VCaP (cell line): ENCODE results near the gene RGL3.
A peak's percentile ranks its signal among the peaks of the same experiment; 100 is the strongest.
"Not testable (repeated sequence)": the region's sequence is repeated elsewhere in the genome, so short reads cannot be mapped to it uniquely, and the experiment has no call there.

Source experiments
- H3K27ac ChIP-seq: fragments of 450-650 bp; 2 replicates; pipeline ENCODE4 v1.5.1; 2017
- TF ChIP-seq, protein P1 (sequence below): fragments of 450-650 bp; conservative IDR thresholded peaks from 2 replicates; pipeline ENCODE4 v1.5.1; 2017; ENCODE audit warnings: mild to moderate bottlenecking, moderate library complexity

Gene RGL3, protein sequence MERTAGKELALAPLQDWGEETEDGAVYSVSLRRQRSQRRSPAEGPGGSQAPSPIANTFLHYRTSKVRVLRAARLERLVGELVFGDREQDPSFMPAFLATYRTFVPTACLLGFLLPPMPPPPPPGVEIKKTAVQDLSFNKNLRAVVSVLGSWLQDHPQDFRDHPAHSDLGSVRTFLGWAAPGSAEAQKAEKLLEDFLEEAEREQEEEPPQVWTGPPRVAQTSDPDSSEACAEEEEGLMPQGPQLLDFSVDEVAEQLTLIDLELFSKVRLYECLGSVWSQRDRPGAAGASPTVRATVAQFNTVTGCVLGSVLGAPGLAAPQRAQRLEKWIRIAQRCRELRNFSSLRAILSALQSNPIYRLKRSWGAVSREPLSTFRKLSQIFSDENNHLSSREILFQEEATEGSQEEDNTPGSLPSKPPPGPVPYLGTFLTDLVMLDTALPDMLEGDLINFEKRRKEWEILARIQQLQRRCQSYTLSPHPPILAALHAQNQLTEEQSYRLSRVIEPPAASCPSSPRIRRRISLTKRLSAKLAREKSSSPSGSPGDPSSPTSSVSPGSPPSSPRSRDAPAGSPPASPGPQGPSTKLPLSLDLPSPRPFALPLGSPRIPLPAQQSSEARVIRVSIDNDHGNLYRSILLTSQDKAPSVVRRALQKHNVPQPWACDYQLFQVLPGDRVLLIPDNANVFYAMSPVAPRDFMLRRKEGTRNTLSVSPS

DNA sequence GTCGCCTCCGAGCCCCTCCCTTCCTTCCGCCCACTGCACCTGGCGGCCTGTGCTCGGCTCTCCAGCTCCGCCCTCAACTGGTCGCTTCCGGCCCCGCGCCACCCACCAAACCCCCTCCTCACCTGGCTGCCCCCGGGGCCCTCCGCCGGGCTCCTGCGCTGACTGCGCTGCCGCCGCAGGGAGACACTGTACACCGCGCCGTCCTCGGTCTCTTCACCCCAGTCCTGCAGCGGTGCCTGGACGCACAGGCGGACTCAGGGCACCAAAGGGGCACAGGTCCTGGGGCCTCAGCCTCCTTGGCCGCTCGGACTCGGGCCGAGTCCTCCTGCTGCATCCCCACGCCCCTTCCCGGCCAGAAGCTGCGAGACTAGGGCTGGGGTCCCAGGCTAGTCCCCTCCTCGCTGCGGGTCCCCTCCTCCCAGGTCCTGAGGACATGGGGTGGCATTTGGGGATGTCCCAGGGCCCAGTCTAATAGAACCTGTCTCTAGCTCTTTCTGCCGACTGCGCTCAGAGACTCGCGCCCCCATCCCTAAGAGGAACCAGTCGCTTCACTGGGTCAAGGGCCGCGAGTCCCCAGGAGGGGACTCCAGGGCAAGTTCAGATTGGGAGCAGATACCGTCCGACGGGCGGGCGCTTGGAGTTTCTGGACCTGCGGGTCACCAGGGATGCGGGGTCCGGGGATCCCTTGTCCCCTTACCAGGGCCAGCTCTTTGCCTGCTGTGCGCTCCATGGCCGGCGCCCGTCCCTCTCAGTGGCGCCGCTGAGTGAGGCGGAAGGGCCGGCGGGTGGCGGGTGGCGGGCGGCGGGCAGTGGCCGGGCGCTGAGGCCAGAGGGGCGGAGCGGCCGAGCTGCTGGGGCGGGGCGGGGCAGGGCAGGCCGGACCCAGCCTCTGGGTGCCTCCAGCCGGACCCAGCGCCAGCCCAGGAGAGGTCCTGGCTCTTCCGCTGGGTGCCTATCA lies at the start of gene RGL3:
Gene RGL3, minus strand, starts transcription at position 766 of the 958 bp plus-strand sequence. Its CDS starts 36 bp downstream, at position 730.
- TF ChIP-seq, protein P1, sequence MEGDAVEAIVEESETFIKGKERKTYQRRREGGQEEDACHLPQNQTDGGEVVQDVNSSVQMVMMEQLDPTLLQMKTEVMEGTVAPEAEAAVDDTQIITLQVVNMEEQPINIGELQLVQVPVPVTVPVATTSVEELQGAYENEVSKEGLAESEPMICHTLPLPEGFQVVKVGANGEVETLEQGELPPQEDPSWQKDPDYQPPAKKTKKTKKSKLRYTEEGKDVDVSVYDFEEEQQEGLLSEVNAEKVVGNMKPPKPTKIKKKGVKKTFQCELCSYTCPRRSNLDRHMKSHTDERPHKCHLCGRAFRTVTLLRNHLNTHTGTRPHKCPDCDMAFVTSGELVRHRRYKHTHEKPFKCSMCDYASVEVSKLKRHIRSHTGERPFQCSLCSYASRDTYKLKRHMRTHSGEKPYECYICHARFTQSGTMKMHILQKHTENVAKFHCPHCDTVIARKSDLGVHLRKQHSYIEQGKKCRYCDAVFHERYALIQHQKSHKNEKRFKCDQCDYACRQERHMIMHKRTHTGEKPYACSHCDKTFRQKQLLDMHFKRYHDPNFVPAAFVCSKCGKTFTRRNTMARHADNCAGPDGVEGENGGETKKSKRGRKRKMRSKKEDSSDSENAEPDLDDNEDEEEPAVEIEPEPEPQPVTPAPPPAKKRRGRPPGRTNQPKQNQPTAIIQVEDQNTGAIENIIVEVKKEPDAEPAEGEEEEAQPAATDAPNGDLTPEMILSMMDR, result no peak
- peak within 1 kb of the TSS; percentile 79 for H3K27ac ChIP-seq

DNA sequence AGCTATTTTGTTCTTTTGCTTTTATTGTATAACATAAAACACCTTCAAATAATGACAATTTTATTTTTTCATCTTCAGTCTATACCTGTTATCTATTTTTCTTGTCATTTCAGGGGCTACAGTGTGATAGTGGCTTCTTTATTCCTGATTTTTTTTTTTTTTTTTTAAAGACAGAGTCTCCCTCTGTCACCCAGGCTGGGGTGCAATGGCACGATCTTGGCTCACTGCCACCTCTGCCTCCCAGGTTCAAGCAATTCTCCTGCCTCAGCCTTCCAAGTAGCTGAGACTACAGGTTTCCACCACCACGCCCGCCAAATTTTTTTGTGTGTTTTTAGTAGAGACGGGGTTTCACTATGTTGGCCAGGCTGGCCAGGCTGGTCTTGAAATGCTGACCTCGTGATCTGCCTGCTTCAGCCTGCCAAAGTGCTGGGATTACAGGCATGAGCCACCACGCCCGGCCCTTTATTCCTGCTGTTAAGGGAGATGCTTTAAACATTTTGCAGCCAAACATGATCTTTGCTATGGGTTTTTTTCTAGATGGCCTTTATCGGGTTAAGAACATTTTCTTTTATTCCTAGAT lies 49.2 kb upstream of the RGL3 start:
- not testable (repeated sequence) for H3K27ac ChIP-seq

DNA sequence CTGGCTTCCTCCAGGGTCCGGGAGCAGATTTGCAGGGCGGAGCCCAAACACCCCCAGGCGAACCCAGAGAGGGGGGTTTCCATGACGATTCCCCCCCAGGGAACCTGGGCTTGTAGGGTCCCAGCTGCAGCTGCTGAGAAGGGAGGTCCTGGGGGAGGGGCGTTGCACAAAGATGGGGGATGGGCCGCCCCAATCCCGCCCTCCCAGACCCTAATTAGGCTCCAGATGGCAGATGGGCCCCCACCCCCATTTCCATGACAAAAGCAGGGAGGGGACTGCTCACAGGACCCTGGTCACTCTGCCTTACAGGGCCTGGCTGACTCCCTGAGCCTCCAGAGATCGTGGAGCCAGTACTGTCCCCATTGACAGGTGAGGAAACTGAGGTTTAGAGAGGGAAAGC lies 46.5 kb upstream of the RGL3 start:
- TF ChIP-seq, protein P1, result no peak
- no peak overlapping the region for H3K27ac ChIP-seq

DNA sequence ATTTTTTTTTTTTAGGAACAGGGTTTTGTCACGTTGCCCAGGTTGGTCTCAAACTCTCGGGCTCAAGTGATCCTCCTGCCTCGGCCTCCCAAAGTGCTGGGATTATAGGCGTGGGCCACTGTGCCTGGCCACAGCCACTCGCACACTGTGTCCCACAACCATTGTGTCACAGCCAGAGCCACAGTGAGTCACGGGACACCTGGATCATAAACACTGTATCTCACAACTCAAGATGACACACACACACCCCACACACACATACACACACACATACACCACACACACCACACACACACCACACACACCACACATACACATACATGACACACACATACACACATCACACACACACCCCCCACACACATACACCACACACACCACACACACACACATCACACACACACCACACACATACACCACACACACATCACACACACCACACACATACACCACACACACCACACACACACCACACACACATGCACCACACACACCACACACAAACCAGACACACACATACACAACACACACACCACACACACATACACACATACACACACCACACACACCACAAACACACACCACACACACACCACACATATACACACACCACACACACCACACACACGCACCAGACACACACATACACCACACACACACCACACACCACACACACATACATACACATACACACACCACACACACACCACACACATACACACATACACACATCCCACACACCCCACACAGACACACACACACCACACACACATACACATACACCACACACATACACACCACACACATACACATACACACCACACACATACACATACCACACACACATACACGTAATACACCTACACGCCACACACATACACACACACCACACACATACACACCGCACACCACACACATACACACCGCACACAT lies 45.5 kb upstream of the RGL3 start:
- H3K27ac ChIP-seq, result no peak overlapping the region
- TF ChIP-seq, protein P1, result no peak

DNA sequence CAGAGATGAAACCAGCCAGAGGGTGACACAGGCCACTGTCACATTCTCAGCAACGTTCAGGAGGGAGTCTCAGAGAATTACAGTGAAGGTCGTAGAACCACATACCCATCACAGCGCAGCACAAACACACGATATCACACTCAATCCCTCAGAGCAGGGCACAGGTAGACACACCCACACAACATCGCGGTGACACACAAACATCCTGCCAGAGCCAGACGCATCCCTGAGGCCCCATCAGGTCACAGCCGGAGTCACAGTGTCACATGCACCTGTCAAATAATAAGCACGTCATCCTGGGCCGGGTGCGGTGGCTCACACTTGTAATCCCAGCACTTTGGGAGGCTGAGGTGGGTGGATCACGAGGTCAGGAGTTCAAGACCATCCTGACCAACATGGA lies 44.3 kb upstream of the RGL3 start:
- TF ChIP-seq, protein P1, result no peak

DNA sequence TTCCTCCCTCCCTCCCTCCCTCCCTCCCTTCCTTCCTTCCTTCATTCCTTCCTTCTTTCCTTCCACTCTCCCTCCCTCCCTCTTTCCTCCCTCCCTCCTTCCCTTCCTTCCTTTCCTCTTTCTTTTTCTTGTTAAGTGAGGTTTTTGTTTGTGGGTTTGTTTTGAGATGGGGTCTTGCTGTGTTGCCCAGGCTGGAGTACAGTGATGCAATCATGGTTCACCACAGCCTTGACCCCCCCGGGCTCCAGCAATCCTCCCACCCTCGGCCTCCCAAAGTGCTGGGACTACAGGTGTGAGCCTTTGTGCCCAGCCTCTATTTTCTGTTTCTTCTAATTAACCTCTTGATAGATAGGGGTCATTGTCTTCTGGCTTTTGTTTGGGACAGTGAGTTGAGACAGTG lies 42.3 kb upstream of the RGL3 start:
- H3K27ac ChIP-seq, result no peak overlapping the region
- TF ChIP-seq, protein P1, result no peak

More for the DNA sequence above, 44.3 kb upstream of the RGL3 start:
- no peak overlapping the region for H3K27ac ChIP-seq

DNA sequence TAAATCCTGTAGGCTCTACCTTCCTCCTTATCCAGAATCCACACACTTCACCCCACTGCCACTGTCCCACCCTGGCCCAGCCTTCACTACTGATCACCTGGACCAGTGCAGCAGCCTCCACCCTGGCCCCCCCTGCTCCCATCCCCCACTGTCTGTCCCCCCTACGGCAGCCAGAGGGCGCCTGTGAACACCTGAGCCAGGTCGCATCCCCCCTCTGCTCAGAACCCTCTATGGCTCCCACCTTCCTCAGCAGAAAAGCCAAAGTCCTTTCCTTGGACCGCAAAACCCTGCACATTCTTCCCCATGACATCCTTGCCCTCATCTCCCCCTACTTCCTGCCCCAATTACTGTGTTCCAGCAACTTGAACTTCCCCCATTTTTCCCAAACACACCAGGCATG lies 41.1 kb upstream of the RGL3 start:
- TF ChIP-seq, protein P1, result 0 out of 2 replicates have a peak, but pooled peaks have one; percentile 28
- no peak overlapping the region for H3K27ac ChIP-seq

DNA sequence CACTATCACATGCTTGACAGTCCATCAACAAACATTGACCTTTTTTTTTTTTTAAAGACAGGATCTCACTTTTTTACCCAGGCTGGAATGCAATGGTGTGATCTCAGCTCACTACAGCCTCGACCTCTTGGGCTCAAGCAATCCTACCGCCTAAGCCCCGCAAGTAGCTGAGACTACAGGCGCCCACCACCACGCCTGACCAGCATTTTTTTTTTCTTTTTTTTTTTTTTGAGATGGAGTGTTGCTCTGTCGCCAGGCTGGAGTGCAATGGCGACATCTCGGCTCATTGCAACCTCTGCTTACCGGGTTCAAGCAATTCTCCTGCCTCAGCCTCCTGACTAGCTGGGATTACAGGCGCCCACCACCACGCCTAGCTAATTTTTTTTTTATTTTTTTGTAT lies 39.8 kb upstream of the RGL3 start:
- H3K27ac ChIP-seq, result not testable (repeated sequence)
